Trophoblast cell (in vitro differentiated cells and primary cell): Measurements from ENCODE around the gene PGAP3.

ENCODE experiments used
- DNase-seq, 2 donors: peaks; one replicate each; pipeline ENCODE4 v3.0.0-alpha.2; 2016
- H2AFZ ChIP-seq: 2 replicates; pipeline ENCODE4 v1.6.1; 2013; ENCODE audit warnings: low read length, moderate library complexity, mild to moderate bottlenecking; ENCODE audit not compliant: insufficient read depth, poor library complexity
- H2AK5ac ChIP-seq: 2 replicates; pipeline ENCODE4 v1.6.1; 2013; ENCODE audit warnings: mild to moderate bottlenecking, low read length
- H2BK120ac ChIP-seq: 2 replicates; pipeline ENCODE4 v1.6.1; 2013; ENCODE audit warnings: low read length, mild to moderate bottlenecking, moderate library complexity; ENCODE audit not compliant: insufficient read depth, poor library complexity
- H2BK12ac ChIP-seq: 2 replicates; pipeline ENCODE4 v1.6.1; 2013; ENCODE audit warnings: mild to moderate bottlenecking, low read length, moderate library complexity
- H2BK5ac ChIP-seq: 2 replicates; pipeline ENCODE4 v1.6.1; 2013; ENCODE audit warnings: low read length, low read depth, moderate library complexity, mild to moderate bottlenecking; ENCODE audit not compliant: poor library complexity
- H3K14ac ChIP-seq: 2 replicates; pipeline ENCODE4 v1.6.1; 2013; ENCODE audit warnings: mild to moderate bottlenecking, low read length
- H3K18ac ChIP-seq: 2 replicates; pipeline ENCODE4 v1.6.1; 2013; ENCODE audit warnings: mild to moderate bottlenecking, low read length
- H3K23ac ChIP-seq: 2 replicates; pipeline ENCODE4 v1.6.1; 2013; ENCODE audit warnings: low read length
- H3K27ac ChIP-seq: 2 replicates; pipeline ENCODE4 v1.5.1; 2013; ENCODE audit warnings: low read depth, mild to moderate bottlenecking, inconsistent platforms, low read length, moderate library complexity
- H3K27me3 ChIP-seq: 2 replicates; pipeline ENCODE4 v1.6.1; 2013; ENCODE audit warnings: inconsistent platforms, mild to moderate bottlenecking, low read length, moderate library complexity; ENCODE audit not compliant: insufficient read depth
- H3K36me3 ChIP-seq, 2 experiments: 1 replicate in 1 of 2; 2 replicates in 1 of 2; pipeline ENCODE4 v1.6.1; 2013; ENCODE audit warnings: low read length in 2 of 2, mild to moderate bottlenecking in 2 of 2, moderate library complexity in 1 of 2; ENCODE audit not compliant: insufficient read depth in 2 of 2, control insufficient read depth in 1 of 2
- H3K4ac ChIP-seq: 2 replicates; pipeline ENCODE4 v1.6.1; 2013; ENCODE audit warnings: low read depth, mild to moderate bottlenecking, low read length, moderate library complexity
- H3K4me1 ChIP-seq, 2 experiments: 1 replicate in 1 of 2; 2 replicates in 1 of 2; pipeline ENCODE4 v1.6.1; 2013; ENCODE audit warnings: low read length in 2 of 2, mild to moderate bottlenecking in 2 of 2, moderate library complexity in 1 of 2; ENCODE audit not compliant: insufficient read depth in 2 of 2, control insufficient read depth in 1 of 2
- H3K4me2 ChIP-seq: 2 replicates; pipeline ENCODE4 v1.6.1; 2013; ENCODE audit warnings: inconsistent platforms, mild to moderate bottlenecking, low read length, moderate library complexity
- H3K4me3 ChIP-seq: 2 replicates; pipeline ENCODE4 v1.5.1; 2013; ENCODE audit warnings: mild to moderate bottlenecking, low read depth, low read length, inconsistent platforms
- H3K79me1 ChIP-seq: one replicate; pipeline ENCODE4 v1.6.1; 2013; ENCODE audit warnings: low read length
- H3K79me2 ChIP-seq: 2 replicates; pipeline ENCODE4 v1.6.1; 2013; ENCODE audit warnings: low read length, mild to moderate bottlenecking; ENCODE audit not compliant: control insufficient read depth, insufficient read depth, poor library complexity
- H3K9ac ChIP-seq: 2 replicates; pipeline ENCODE4 v1.6.1; 2013; ENCODE audit warnings: mild to moderate bottlenecking, low read length
- H3K9me3 ChIP-seq: 2 replicates; pipeline ENCODE4 v1.6.1; 2013; ENCODE audit warnings: low read depth, mild to moderate bottlenecking, control low read depth, inconsistent platforms, low read length; ENCODE audit not compliant: insufficient read depth
- H4K12ac ChIP-seq: 2 replicates; pipeline ENCODE4 v1.6.1; 2013; ENCODE audit warnings: low read depth, mild to moderate bottlenecking, low read length, moderate library complexity
- H4K8ac ChIP-seq: 2 replicates; pipeline ENCODE4 v1.6.1; 2013; ENCODE audit warnings: low read depth, mild to moderate bottlenecking, low read length, moderate library complexity
- H4K91ac ChIP-seq: one replicate; pipeline ENCODE4 v1.6.1; 2013; ENCODE audit warnings: low read depth, mild to moderate bottlenecking, low read length, moderate library complexity
- WGBS: extraction: QIAGEN DNeasy Blood & Tissue Kit; methylation state at CpG from one replicate; pipeline ENCODE4 v1.1.7; 2013; ENCODE audit warnings: missing lambda C conversion rate; ENCODE audit not compliant: insufficient read length, insufficient coverage; ENCODE audit errors: extremely low coverage; 5-methylcytosine and 5-hydroxymethylcytosine counted together

Gene PGAP3

DNA sequence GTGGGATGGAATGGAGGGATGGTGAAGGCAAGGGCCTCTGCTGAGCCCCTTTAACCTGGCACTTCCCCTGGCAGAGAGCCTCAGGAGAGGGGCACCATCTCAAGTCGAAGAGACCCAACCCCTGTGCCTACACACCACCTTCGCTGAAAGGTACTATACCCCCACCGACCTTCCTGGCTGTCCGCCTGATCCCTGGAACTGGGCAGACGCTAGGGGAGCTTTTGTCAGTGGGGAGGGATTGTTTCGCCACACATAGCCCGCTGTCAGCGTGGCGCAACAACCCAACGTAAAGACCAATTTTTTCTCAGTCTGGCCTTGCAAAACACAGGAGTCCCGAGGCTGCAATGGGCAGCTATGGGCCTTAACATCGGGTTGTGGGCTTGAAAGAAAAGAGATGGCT lies 58.0 kb downstream of the PGAP3 start:
- Histone ChIP-seq H3K4me3 (no peak overlapping the region), H3K27me3 (peaks cover 37% of the 10 kb centered on the region), H4K8ac (no peak overlapping the region), H2AK5ac (no peak overlapping the region), H4K12ac (no peak overlapping the region), H3K36me3 (no peaks in the 10 kb centered on the region), H3K79me2 (no peaks in the 10 kb centered on the region), H2BK12ac (no peak overlapping the region), H2BK120ac (no peak overlapping the region), H2AFZ (no peak overlapping the region), H3K23ac (no peak overlapping the region), H4K91ac (no peak overlapping the region), H3K79me1 (peaks cover 3% of the 10 kb centered on the region), H3K18ac (no peak overlapping the region), H3K4ac (no peak overlapping the region), H3K9ac (no peak overlapping the region), H2BK5ac (no peak overlapping the region), H3K14ac (no peak overlapping the region), H3K27ac (no peak overlapping the region), H3K9me3 (no peaks in the 10 kb centered on the region), H3K4me1 (peaks cover 8 to 13% of the 10 kb centered on the region in 2 experiments), H3K4me2 (no peak overlapping the region)
- peak in 1 of 2 donors; percentile 34 for DNase-seq
- WGBS = no CpG with 5 or more reads among the region's 12 CpGs

DNA sequence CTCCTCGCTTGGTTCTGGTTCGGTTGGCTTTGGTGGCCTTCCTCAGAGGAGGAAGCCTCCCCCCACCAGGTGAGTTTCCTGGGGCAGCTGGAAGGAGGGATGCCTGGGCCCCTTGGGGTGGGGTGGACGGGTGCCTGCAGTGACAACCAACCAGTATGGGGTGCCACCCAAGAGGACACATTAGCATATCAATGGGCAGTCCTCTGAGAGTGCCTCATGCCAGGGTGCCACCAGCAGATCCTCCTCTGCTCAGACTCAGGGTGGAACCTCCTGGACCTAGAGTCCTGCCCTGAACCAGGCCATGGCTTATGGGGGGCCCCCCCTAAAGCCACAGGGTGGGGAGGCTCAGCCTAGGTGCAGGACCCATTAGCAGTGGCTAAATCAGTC lies 58.4 kb downstream of the PGAP3 start:
- Histone ChIP-seq H2BK120ac (no peak overlapping the region), H3K79me2 (no peaks in the 10 kb centered on the region), H3K9me3 (no peaks in the 10 kb centered on the region), H4K12ac (no peak overlapping the region), H3K18ac (no peak overlapping the region), H4K91ac (no peak overlapping the region), H3K9ac (no peak overlapping the region), H3K4me2 (no peak overlapping the region), H3K79me1 (peaks cover 3% of the 10 kb centered on the region), H2AK5ac (no peak overlapping the region), H2BK5ac (no peak overlapping the region), H3K4me1 (peaks cover 8 to 13% of the 10 kb centered on the region in 2 experiments), H4K8ac (no peak overlapping the region), H2AFZ (no peak overlapping the region), H3K4me3 (no peak overlapping the region), H3K27me3 (peaks cover 39% of the 10 kb centered on the region), H3K14ac (no peak overlapping the region), H3K23ac (no peak overlapping the region), H3K27ac (no peak overlapping the region), H3K4ac (no peak overlapping the region), H2BK12ac (no peak overlapping the region), H3K36me3 (no peaks in the 10 kb centered on the region)
- DNase-seq = no peak
- WGBS = no CpG with 5 or more reads among the region's 3 CpGs

DNA sequence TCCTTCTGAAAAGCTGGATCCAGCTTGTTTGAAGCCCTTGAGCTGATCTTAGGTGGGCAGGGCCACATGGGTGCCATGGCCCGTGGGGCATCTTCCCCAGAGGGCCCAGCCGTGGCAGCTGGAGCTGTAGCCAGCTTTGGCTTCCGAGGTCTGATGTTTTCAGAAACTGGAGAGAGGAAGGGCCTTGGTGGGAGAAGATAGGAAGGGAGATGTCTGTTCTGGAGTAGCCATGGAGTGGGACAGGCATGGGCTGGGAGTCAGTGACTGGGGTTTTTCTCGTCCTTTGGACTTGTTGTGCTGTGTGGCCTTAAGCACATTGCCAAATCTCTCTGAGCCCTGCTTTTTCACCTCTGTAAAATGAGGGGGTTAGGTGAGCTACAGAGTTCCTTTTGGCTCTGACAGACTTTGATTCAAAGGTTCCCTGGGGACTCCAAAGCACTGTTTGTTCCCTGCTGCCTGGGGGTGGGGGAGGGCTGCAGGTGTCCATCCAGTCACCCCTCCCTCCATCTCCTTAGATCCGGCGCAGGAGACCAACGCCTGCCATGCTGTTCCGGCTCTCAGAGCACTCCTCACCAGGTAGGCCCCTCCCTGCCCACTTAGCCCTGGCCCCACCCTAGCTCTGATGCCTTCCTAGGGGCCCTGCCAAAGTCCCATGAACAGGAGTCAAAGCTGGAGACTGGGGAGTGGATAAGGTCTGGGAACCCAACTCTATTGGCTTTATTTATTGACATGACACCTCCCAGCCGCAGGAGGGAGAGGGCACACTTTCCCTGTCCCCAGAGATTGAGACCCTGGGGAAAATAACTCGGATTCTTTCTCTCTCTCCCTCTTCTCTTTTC lies 59.0 kb downstream of the PGAP3 start:
- peaks cover 39% of the 10 kb centered on the region for H3K27me3 ChIP-seq
- H4K12ac ChIP-seq = no peak overlapping the region
- no peak overlapping the region for H3K18ac ChIP-seq
- no peak overlapping the region for H4K8ac ChIP-seq
- no peak for DNase-seq
- WGBS = no CpG with 5 or more reads among the region's 10 CpGs
- H3K9ac ChIP-seq = no peak overlapping the region
- no peak overlapping the region for H2AFZ ChIP-seq
- H3K4me1 ChIP-seq = peaks cover 8 to 13% of the 10 kb centered on the region in 2 experiments
- no peak overlapping the region for H2AK5ac ChIP-seq
- H3K79me2 ChIP-seq = no peaks in the 10 kb centered on the region
- H3K4me3 ChIP-seq = no peak overlapping the region
- no peak overlapping the region for H3K14ac ChIP-seq
- no peak overlapping the region for H3K4me2 ChIP-seq
- no peak overlapping the region for H3K4ac ChIP-seq
- no peak overlapping the region for H4K91ac ChIP-seq
- no peak overlapping the region for H2BK120ac ChIP-seq
- H3K23ac ChIP-seq = no peak overlapping the region
- no peak overlapping the region for H2BK12ac ChIP-seq
- H3K36me3 ChIP-seq = no peaks in the 10 kb centered on the region
- H3K9me3 ChIP-seq = no peaks in the 10 kb centered on the region
- no peak overlapping the region for H3K27ac ChIP-seq
- peaks cover 3% of the 10 kb centered on the region for H3K79me1 ChIP-seq
- no peak overlapping the region for H2BK5ac ChIP-seq

DNA sequence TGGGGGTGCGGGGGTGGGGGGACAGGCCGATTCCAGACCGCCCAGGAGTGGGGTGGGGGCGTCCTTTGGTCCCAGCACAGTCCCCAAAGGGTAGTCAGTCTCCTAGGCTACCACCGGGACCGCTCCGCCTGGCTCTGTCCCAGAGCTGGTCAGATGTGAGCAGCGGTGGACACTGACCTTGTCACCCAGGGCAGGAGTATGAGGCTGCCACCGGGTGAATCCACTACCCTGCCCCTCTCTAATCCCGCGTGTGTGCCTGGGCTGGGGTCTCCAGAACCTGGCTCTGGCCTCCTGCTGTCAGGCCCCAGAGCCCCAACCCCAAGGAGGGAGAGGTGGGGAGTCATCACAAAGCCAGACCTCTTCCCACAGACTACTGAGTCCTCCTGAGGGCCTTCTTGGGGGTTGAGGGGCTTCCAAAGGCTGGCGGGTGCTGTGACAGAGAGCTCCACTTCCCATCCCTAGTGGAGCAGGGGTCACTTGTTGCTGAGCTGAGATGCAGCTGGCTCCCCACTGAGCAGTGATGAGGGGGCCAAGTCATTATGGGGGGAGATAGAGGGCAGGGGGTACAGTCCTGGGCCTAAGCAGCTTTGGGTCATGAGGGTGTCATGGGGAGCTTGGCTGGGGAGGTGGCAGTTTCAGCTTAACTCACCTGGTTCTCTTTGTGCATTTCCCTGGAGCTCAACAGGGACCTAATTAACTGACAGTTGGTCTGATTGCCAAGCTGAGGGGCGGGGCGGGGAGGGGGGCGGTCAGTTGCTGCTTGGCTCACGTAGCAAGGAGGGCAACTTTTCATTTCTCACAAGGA lies 59.9 kb downstream of the PGAP3 start:
- H3K27ac ChIP-seq = no peak overlapping the region
- no peak overlapping the region for H2AK5ac ChIP-seq
- no peaks in the 10 kb centered on the region for H3K36me3 ChIP-seq
- no peak overlapping the region for H3K14ac ChIP-seq
- H3K23ac ChIP-seq = no peak overlapping the region
- H4K12ac ChIP-seq = no peak overlapping the region
- no peak overlapping the region for H2BK120ac ChIP-seq
- H3K4me2 ChIP-seq = no peak overlapping the region
- no peak overlapping the region for H2BK12ac ChIP-seq
- H3K79me2 ChIP-seq = no peaks in the 10 kb centered on the region
- H3K9ac ChIP-seq = no peak overlapping the region
- H4K91ac ChIP-seq = no peak overlapping the region
- no peak overlapping the region for H2AFZ ChIP-seq
- no peak overlapping the region for H3K4me3 ChIP-seq
- WGBS = no CpG with 5 or more reads among the region's 16 CpGs
- no peak overlapping the region for H2BK5ac ChIP-seq
- H3K4me1 ChIP-seq = peaks cover 8 to 13% of the 10 kb centered on the region in 2 experiments
- no peak overlapping the region for H4K8ac ChIP-seq
- peaks cover 39% of the 10 kb centered on the region for H3K27me3 ChIP-seq
- H3K9me3 ChIP-seq = no peaks in the 10 kb centered on the region
- H3K4ac ChIP-seq = no peak overlapping the region
- peaks cover 3% of the 10 kb centered on the region for H3K79me1 ChIP-seq
- no peak overlapping the region for H3K18ac ChIP-seq
- no peak for DNase-seq
